ENCODE measurements around the gene LCE2B.
A peak's percentile ranks its signal among the peaks of the same experiment; 100 is the strongest.
"Not testable (repeated sequence)": the region's sequence is repeated elsewhere in the genome, so short reads cannot be mapped to it uniquely, and the experiment has no call there.

The LCE2B gene

DNA sequence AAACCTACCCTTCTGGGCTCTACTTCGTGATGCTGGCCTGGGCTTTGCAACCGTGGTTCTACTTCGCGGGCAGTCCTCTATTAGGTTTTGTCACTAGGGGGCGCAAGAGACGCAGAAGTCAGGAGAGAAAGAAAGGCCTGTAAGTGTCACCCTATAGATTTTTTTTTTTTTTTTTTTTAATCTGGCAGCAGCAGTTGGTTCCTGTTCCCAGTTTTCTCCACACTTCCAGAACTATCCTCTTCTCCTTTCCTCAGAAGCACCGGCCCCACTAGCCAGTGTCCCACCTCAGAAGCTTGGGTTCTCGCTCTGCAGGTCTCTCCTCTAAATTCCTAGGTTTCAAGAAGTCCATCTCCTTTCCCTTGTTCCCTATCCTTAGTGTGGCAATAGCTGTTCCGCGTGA, 31.8 kb upstream of the LCE2B start:
- H3K36me3 ChIP-seq (ENCODE audit: low read depth): no peaks in the 10 kb centered on the region
- no peak overlapping the region for H3K4me3 ChIP-seq (ENCODE audit: severe bottlenecking)
- ATAC-seq (ENCODE audit: low read depth) (peak; percentile 68), DNase-seq (ENCODE audit: low spot score) (no peak)
- H3K27ac ChIP-seq (ENCODE audit: poor library complexity, severe bottlenecking): no peak overlapping the region
- TF ChIP-seq, protein P1, sequence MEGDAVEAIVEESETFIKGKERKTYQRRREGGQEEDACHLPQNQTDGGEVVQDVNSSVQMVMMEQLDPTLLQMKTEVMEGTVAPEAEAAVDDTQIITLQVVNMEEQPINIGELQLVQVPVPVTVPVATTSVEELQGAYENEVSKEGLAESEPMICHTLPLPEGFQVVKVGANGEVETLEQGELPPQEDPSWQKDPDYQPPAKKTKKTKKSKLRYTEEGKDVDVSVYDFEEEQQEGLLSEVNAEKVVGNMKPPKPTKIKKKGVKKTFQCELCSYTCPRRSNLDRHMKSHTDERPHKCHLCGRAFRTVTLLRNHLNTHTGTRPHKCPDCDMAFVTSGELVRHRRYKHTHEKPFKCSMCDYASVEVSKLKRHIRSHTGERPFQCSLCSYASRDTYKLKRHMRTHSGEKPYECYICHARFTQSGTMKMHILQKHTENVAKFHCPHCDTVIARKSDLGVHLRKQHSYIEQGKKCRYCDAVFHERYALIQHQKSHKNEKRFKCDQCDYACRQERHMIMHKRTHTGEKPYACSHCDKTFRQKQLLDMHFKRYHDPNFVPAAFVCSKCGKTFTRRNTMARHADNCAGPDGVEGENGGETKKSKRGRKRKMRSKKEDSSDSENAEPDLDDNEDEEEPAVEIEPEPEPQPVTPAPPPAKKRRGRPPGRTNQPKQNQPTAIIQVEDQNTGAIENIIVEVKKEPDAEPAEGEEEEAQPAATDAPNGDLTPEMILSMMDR (IDR thresholded peaks at IDR 0.05; ENCODE audit: poor library complexity, severe bottlenecking): peak; percentile 90
- no peaks in the 10 kb centered on the region for H3K27me3 ChIP-seq (ENCODE audit: insufficient read depth, poor library complexity, severe bottlenecking)
- H3K4me1 ChIP-seq (ENCODE audit: insufficient read depth, poor library complexity, severe bottlenecking): no peaks in the 10 kb centered on the region
- no peaks in the 10 kb centered on the region for H3K9me3 ChIP-seq (ENCODE audit: severe bottlenecking)

DNA sequence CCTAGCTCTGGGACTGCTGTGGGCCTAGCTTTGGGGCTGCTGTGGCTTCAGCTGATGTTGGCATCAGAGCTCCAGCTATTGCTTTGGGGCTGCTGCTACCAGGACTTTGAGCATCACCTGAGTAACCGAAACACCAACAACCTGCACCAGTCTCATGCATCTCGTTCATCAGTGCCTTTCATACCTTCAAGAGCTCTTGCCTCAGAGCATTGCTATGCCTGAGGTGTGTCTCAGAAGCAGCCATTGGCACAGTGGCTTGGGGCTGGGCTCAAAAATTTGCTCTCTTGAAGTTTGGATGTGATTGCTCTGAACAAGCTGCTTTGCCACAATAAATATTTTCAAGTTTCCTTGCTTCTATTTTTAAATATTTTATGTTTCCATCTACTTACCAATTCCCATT, 29.5 kb upstream of the LCE2B start:
- Histone ChIP-seq H3K27ac (ENCODE audit: poor library complexity, severe bottlenecking) (no peak overlapping the region), H3K27me3 (ENCODE audit: insufficient read depth, poor library complexity, severe bottlenecking) (no peaks in the 10 kb centered on the region), H3K36me3 (ENCODE audit: low read depth) (no peaks in the 10 kb centered on the region), H3K4me3 (ENCODE audit: severe bottlenecking) (no peak overlapping the region), H3K9me3 (ENCODE audit: severe bottlenecking) (no peaks in the 10 kb centered on the region), H3K4me1 (ENCODE audit: insufficient read depth, poor library complexity, severe bottlenecking) (no peaks in the 10 kb centered on the region)
- ATAC-seq (ENCODE audit: low read depth) (no peak), DNase-seq (ENCODE audit: low spot score) (no peak)
- TF ChIP-seq, protein P1 (IDR thresholded peaks at IDR 0.05; ENCODE audit: poor library complexity, severe bottlenecking): no peak

DNA sequence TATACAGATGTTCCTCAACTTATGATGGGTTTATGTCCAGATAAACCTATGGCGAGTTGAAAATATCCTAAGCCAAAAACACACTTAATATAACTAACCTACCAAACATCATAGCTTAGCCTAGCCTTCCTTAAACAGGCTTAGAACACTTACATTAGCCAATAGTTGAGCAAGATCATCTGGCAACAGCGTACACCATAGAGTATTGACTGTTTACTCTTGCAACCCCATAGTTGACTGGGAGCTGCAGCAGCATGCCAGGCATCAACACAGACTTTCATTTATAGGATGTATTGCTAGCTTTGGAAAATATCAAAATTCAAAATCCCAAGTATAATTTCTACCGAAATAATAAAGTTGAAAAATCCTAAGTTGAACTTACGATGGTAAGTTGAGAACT, 28.2 kb upstream of the LCE2B start:
- TF ChIP-seq, protein P1 (IDR thresholded peaks at IDR 0.05; ENCODE audit: poor library complexity, severe bottlenecking): no peak
- Histone ChIP-seq H3K36me3 (ENCODE audit: low read depth) (no peaks in the 10 kb centered on the region), H3K4me3 (ENCODE audit: severe bottlenecking) (no peak overlapping the region), H3K27me3 (ENCODE audit: insufficient read depth, poor library complexity, severe bottlenecking) (no peaks in the 10 kb centered on the region), H3K4me1 (ENCODE audit: insufficient read depth, poor library complexity, severe bottlenecking) (no peaks in the 10 kb centered on the region), H3K9me3 (ENCODE audit: severe bottlenecking) (no peaks in the 10 kb centered on the region), H3K27ac (ENCODE audit: poor library complexity, severe bottlenecking) (no peak overlapping the region)
- no peak for DNase-seq (ENCODE audit: low spot score)
- no peak for ATAC-seq (ENCODE audit: low read depth)

DNA sequence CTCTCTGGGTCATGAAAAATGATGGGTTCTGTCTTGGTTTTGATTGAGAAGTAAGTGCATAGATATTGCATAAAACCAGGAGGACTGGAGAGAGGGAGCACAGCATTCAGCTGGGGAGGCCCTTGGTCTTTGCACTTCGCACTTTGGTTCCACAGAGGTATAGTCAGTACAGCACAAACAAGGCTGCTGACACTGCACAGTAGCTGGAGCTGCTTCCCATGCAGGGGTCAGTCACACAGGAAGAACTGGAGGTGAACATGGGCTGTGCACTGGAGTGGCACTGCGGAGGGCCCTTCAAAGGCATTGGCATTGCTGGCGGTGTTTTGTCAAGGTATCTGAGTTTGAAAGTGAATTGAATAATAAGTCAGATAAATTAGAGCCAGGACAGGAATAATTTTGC, 27.3 kb upstream of the LCE2B start:
- Histone ChIP-seq H3K4me1 (ENCODE audit: insufficient read depth, poor library complexity, severe bottlenecking) (no peaks in the 10 kb centered on the region), H3K36me3 (ENCODE audit: low read depth) (no peaks in the 10 kb centered on the region), H3K27ac (ENCODE audit: poor library complexity, severe bottlenecking) (no peak overlapping the region), H3K4me3 (ENCODE audit: severe bottlenecking) (no peak overlapping the region), H3K9me3 (ENCODE audit: severe bottlenecking) (no peaks in the 10 kb centered on the region), H3K27me3 (ENCODE audit: insufficient read depth, poor library complexity, severe bottlenecking) (no peaks in the 10 kb centered on the region)
- ATAC-seq (ENCODE audit: low read depth) (no peak), DNase-seq (ENCODE audit: low spot score) (no peak)
- TF ChIP-seq, protein P1 (IDR thresholded peaks at IDR 0.05; ENCODE audit: poor library complexity, severe bottlenecking): no peak

DNA sequence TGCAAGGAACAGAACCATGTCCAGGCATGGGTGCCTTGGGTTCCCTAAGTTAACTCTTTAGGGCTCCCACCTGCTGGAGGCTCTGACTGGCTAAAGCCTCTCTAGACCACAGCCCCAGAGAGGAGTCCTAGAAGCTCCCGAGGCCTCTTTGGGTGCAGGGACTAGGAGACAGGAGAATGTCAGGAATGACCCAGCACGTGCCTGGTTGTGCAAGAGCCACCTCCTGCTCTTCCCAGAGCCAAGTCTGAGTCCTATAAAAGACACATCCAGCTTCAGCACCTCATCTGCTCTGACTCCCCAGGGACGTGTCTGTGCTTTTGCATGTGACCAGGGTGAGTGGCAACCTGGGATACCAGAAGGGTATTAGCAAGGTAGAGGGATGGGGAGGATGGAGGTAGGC, 22.8 kb upstream of the LCE2B start, which contains the start of gene LCE2D:
Gene LCE2D (plus strand): TSS at position 283 of the 400 bp plus-strand sequence. CDS start 726 bp downstream, outside the sequence.
- DNase-seq (ENCODE audit: low spot score): no peak
- H3K27me3 ChIP-seq (ENCODE audit: insufficient read depth, poor library complexity, severe bottlenecking): no peaks in the 10 kb centered on the region
- no peaks in the 10 kb centered on the region for H3K36me3 ChIP-seq (ENCODE audit: low read depth)
- no peaks in the 10 kb centered on the region for H3K9me3 ChIP-seq (ENCODE audit: severe bottlenecking)
- no peaks in the 10 kb centered on the region for H3K4me1 ChIP-seq (ENCODE audit: insufficient read depth, poor library complexity, severe bottlenecking)
- H3K27ac ChIP-seq (ENCODE audit: poor library complexity, severe bottlenecking): no peak within 1 kb of the TSS
- no peak within 1 kb of the TSS for H3K4me3 ChIP-seq (ENCODE audit: severe bottlenecking)
- TF ChIP-seq, protein P1 (IDR thresholded peaks at IDR 0.05; ENCODE audit: poor library complexity, severe bottlenecking): no peak
- no peak for ATAC-seq (ENCODE audit: low read depth)

DNA sequence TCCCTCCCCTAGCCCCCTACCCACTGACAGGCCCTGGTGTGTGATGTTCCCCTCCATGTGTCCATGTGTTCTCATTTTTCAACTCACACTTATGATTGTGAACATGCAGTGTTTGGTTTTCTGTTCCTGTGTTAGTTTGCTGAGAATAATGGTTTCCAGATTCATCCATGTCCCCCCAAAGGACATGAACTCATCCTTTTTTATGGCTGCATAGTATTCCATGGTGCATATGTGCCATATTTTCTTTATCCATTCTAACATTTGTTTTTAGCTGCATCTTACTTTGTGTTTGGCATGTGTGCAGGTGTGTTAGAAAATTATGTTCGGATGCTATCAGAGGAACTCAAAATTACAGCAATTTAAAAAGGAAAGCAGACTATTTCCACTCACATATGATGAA, 19.8 kb upstream of the LCE2B start:
- H3K4me3 ChIP-seq (ENCODE audit: severe bottlenecking); H3K27ac ChIP-seq (ENCODE audit: poor library complexity, severe bottlenecking); ATAC-seq (ENCODE audit: low read depth); H3K9me3 ChIP-seq (ENCODE audit: severe bottlenecking); DNase-seq (ENCODE audit: low spot score); H3K36me3 ChIP-seq (ENCODE audit: low read depth); H3K27me3 ChIP-seq (ENCODE audit: insufficient read depth, poor library complexity, severe bottlenecking); H3K4me1 ChIP-seq (ENCODE audit: insufficient read depth, poor library complexity, severe bottlenecking): not testable (repeated sequence)
